Endodermal cell (in vitro differentiated cells): Measurements from ENCODE around the gene IFT122. TPM values are rescaled to one million over a fixed set of nuclear protein-coding genes. Genes with fewer than 3 reads are reported as not detected.

Source experiments
- DNase-seq: peaks from one replicate; pipeline ENCODE4 v3.0.0-alpha.2; 2017
- H3K27ac ChIP-seq: 2 replicates; pipeline ENCODE4 v1.5.1; 2013; ENCODE audit warnings: mild to moderate bottlenecking, low read depth, low read length, moderate library complexity
- H3K27me3 ChIP-seq: 2 replicates; pipeline ENCODE4 v1.6.1; 2013; ENCODE audit warnings: mild to moderate bottlenecking, low read length, moderate library complexity; ENCODE audit not compliant: insufficient read depth, control insufficient read depth, poor library complexity, severe bottlenecking
- H3K36me3 ChIP-seq: 2 replicates; pipeline ENCODE4 v1.7.0; 2013; ENCODE audit warnings: mild to moderate bottlenecking, low read length, moderate library complexity; ENCODE audit not compliant: control insufficient read depth, insufficient read depth
- H3K4me1 ChIP-seq: one replicate; pipeline ENCODE4 v1.7.0; 2013; ENCODE audit warnings: low read length; ENCODE audit not compliant: control insufficient read depth, insufficient read depth
- H3K4me3 ChIP-seq: 2 replicates; pipeline ENCODE4 v1.5.1; 2013; ENCODE audit warnings: mild to moderate bottlenecking, low read length, moderate library complexity
- H3K9ac ChIP-seq: 2 replicates; pipeline ENCODE4 v1.6.1; 2013; ENCODE audit warnings: mild to moderate bottlenecking, low read length, moderate library complexity; ENCODE audit not compliant: poor library complexity, severe bottlenecking; ENCODE audit errors: extremely low read depth
- H3K9me3 ChIP-seq: 2 replicates; pipeline ENCODE4 v1.6.1; 2013; ENCODE audit warnings: mild to moderate bottlenecking, low read length, moderate library complexity; ENCODE audit not compliant: control insufficient read depth
- H3K27ac Mint-ChIP-seq: 2 replicates; pipeline ENCODE4 v1.8.0; 2020; ENCODE audit warnings: mixed read lengths
- H3K27me3 Mint-ChIP-seq: 2 replicates; pipeline ENCODE4 v1.8.0; 2021; ENCODE audit warnings: mild to moderate bottlenecking, mixed read lengths; ENCODE audit not compliant: insufficient read depth
- H3K36me3 Mint-ChIP-seq: 2 replicates; pipeline ENCODE4 v1.8.0; 2020; ENCODE audit warnings: low read depth, mixed read lengths
- H3K4me1 Mint-ChIP-seq: 2 replicates; pipeline ENCODE4 v1.8.0; 2020; ENCODE audit warnings: mixed read lengths
- H3K4me3 Mint-ChIP-seq: 2 replicates; pipeline ENCODE4 v1.8.0; 2020; ENCODE audit warnings: mild to moderate bottlenecking, moderate library complexity, mixed read lengths
- H3K9me3 Mint-ChIP-seq: 2 replicates; pipeline ENCODE4 v1.8.0; 2020; ENCODE audit warnings: mild to moderate bottlenecking, mixed read lengths
- WGBS, 2 experiments: methylation state at CpG; one replicate each; pipeline versions ENCODE4 v1.1.5 to v1.1.7; 2013; ENCODE audit warnings: missing lambda C conversion rate in 2 of 2, mixed read lengths in 1 of 2; ENCODE audit not compliant: insufficient coverage in 1 of 2, insufficient read length in 1 of 2; 5-methylcytosine and 5-hydroxymethylcytosine counted together
- total RNA-seq, 2 donors: library from RNA; stranded (reverse); fragmentation: NEBNext Ultra II Directional in 1 of 2; extraction: Animal tissue kit (Norgen Biotek cat#: 25700) in 1 of 2; gene quantifications; 2 replicates in 1 of 2; 3 replicates in 1 of 2; pipeline ENCODE4 v1.2.1, GENCODE V29; 2021
- TF ChIP-seq, protein P1 (sequence below): fragments of 200-600 bp; sonication (generic); conservative IDR thresholded peaks from 2 replicates; pipeline ENCODE4 v1.5.0; 2021; ENCODE audit warnings: antibody characterized with exemption, mild to moderate bottlenecking

Gene IFT122
- total RNA-seq, 2 donors from 2014 or later = 36.0 to 46.6 TPM

GRCh38 chr3:129525341-129525968 lies 85.4 kb downstream of the IFT122 start:
- no peaks in the 10 kb centered on the region for H3K36me3 ChIP-seq
- H3K4me3 ChIP-seq = no peak overlapping the region
- no peak overlapping the region for H3K27ac ChIP-seq
- H3K4me1 ChIP-seq = peaks cover 9% of the 10 kb centered on the region
- Mint-ChIP-seq H3K9me3 (no peaks in the 10 kb centered on the region), H3K4me3 (no peak overlapping the region), H3K4me1 (peaks cover 25% of the 10 kb centered on the region), H3K27ac (no peak overlapping the region), H3K27me3 (no peaks in the 10 kb centered on the region), H3K36me3 (no peaks in the 10 kb centered on the region)
- no peak for DNase-seq
- H3K9ac ChIP-seq = no peak overlapping the region
- WGBS, 2 experiments = 92 to 97% methylated on average over 5 to 8 of the region's 8 CpGs
- no peaks in the 10 kb centered on the region for H3K9me3 ChIP-seq
- H3K27me3 ChIP-seq = no peaks in the 10 kb centered on the region
- TF ChIP-seq, protein P1, sequence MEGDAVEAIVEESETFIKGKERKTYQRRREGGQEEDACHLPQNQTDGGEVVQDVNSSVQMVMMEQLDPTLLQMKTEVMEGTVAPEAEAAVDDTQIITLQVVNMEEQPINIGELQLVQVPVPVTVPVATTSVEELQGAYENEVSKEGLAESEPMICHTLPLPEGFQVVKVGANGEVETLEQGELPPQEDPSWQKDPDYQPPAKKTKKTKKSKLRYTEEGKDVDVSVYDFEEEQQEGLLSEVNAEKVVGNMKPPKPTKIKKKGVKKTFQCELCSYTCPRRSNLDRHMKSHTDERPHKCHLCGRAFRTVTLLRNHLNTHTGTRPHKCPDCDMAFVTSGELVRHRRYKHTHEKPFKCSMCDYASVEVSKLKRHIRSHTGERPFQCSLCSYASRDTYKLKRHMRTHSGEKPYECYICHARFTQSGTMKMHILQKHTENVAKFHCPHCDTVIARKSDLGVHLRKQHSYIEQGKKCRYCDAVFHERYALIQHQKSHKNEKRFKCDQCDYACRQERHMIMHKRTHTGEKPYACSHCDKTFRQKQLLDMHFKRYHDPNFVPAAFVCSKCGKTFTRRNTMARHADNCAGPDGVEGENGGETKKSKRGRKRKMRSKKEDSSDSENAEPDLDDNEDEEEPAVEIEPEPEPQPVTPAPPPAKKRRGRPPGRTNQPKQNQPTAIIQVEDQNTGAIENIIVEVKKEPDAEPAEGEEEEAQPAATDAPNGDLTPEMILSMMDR = no peak

DNA sequence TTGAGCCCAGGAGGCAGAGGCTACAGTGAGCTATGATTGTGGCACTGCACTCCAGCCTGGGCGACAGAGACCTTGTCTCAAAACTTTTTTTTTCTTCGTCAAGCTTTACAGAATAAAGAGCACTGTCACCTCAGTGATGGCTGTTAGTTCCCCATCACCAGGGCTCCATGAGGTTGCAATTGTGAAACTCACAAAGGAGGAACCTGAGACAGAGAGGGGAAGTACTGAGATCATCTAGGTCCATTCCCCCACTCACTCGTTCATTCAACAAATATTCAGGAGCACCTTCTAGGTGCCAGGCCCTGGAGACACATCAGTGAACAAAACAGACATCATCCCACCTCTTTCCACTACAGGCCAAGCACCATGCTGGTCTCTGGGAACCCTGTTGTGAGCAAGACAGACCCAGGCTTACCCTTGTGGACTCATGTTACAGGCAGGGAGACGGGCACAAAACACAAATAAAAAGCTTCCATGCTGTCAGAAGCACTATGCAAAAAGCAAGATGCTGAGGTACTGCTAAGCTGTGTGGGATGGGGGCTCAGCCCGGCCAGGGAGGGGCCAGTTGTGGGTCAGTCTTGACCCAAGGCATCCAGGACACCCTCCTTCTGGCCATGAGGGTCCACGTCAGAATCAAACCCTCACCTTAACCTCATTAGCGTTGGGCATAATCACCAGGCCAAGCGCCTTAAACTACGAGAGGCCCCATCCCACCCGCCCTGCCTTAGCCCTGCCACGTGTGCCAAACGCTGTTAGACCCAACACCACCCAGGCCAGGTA lies 86.3 kb downstream of the IFT122 start:
- H3K4me3 Mint-ChIP-seq = no peak overlapping the region
- no peak overlapping the region for H3K4me3 ChIP-seq
- peaks cover 31% of the 10 kb centered on the region for H3K4me1 Mint-ChIP-seq
- DNase-seq = no peak
- H3K27ac Mint-ChIP-seq = no peak overlapping the region
- no peaks in the 10 kb centered on the region for H3K36me3 ChIP-seq
- TF ChIP-seq, protein P1 = no peak
- H3K36me3 Mint-ChIP-seq = no peaks in the 10 kb centered on the region
- WGBS, 2 experiments = 88 to 92% methylated on average over 2 to 12 of the region's 12 CpGs
- no peaks in the 10 kb centered on the region for H3K9me3 ChIP-seq
- no peak overlapping the region for H3K9ac ChIP-seq
- H3K27ac ChIP-seq = peak overlapping the region; percentile 11
- no peaks in the 10 kb centered on the region for H3K9me3 Mint-ChIP-seq
- peaks cover 14% of the 10 kb centered on the region for H3K4me1 ChIP-seq
- no peaks in the 10 kb centered on the region for H3K27me3 ChIP-seq
- no peaks in the 10 kb centered on the region for H3K27me3 Mint-ChIP-seq

- WGBS, 2 experiments = 91 to 94% methylated on average over 9 to 11 of the region's 11 CpGs
- H3K27ac ChIP-seq = no peak overlapping the region
- H3K4me3 ChIP-seq = no peak overlapping the region
- no peaks in the 10 kb centered on the region for H3K27me3 Mint-ChIP-seq
- H3K4me1 Mint-ChIP-seq = peaks cover 34% of the 10 kb centered on the region
- DNase-seq = no peak
- H3K9me3 Mint-ChIP-seq = no peaks in the 10 kb centered on the region
- no peak overlapping the region for H3K4me3 Mint-ChIP-seq
- H3K36me3 ChIP-seq = no peaks in the 10 kb centered on the region
- H3K36me3 Mint-ChIP-seq = no peaks in the 10 kb centered on the region
- H3K27me3 ChIP-seq = no peaks in the 10 kb centered on the region
- H3K9ac ChIP-seq = no peak overlapping the region
- TF ChIP-seq, protein P1 = no peak
- no peaks in the 10 kb centered on the region for H3K9me3 ChIP-seq
- peaks cover 14% of the 10 kb centered on the region for H3K4me1 ChIP-seq
- H3K27ac Mint-ChIP-seq = no peak overlapping the region
Observed at GRCh38 chr3:129527262-129527661, 87.2 kb downstream of the IFT122 start.
